ENCODE measurements around the gene TSC22D1. TPM values are rescaled to one million over a fixed set of nuclear protein-coding genes. Genes with fewer than 3 reads are reported as not detected.
"Not testable (repeated sequence)": the region's sequence is repeated elsewhere in the genome, so short reads cannot be mapped to it uniquely, and the experiment has no call there.

TSC22D1 gene
- total RNA-seq, 3 donors from 2014 or later, result 249 to 299 (median 260) TPM

GRCh38 chr13:44566601-44567000 is 9.5 kb downstream of the TSC22D1 start:
- H3K4me3 ChIP-seq, result no peak overlapping the region
- intact Hi-C loops (cut with DNase I, micrococcal nuclease), result loop anchor here in 1 of 2 donors (10.0 kb wide), 1 partner anchor 72 kb away; no protein-coding TSS in a partner anchor
- DNase-seq (no peak), ATAC-seq (no peak)
- H3K9me3 ChIP-seq, result no peaks in the 10 kb centered on the region
- no peak for TF ChIP-seq CTCF (IDR thresholded peaks at IDR 0.05)
- no peaks in the 10 kb centered on the region for H3K36me3 ChIP-seq (ENCODE audit: low read depth)
- H3K4me1 ChIP-seq (ENCODE audit: low read depth), result peaks cover under 1% of the 10 kb centered on the region

DNA sequence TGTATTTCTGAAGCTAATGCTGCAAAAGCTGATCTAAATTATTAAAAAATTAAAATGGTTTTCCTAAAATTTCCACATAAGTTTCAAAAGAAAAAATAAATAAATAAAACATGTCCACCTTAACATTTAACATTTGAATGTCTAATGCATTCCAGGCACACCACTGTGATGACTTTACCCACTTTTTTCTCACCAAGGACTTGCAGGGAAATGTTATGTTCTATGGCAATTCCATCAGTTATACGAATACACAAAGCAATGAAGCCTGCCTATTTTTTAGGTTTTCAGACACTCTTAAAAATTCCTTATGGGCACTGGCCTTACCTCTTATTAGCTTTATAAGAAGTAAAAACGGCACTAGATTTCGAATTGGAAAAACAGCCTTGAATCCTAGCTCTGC is 10.2 kb downstream of the TSC22D1 start:
- no peaks in the 10 kb centered on the region for H3K9me3 ChIP-seq
- intact Hi-C loops (cut with DNase I, micrococcal nuclease), result loop anchor here in 1 of 2 donors (10.0 kb wide), 1 partner anchor 71 kb away; no protein-coding TSS in a partner anchor
- no peak overlapping the region for H3K4me3 ChIP-seq
- peaks cover 5% of the 10 kb centered on the region for H3K4me1 ChIP-seq (ENCODE audit: low read depth)
- ATAC-seq (no peak), DNase-seq (no peak)
- TF ChIP-seq CTCF (IDR thresholded peaks at IDR 0.05), result no peak
- no peaks in the 10 kb centered on the region for H3K36me3 ChIP-seq (ENCODE audit: low read depth)

- no peaks in the 10 kb centered on the region for H3K36me3 ChIP-seq (ENCODE audit: low read depth)
- no peak for DNase-seq
- H3K4me1 ChIP-seq (ENCODE audit: low read depth), result peaks cover 5% of the 10 kb centered on the region
- TF ChIP-seq CTCF (IDR thresholded peaks at IDR 0.05), result no peak
- intact Hi-C loops (cut with DNase I, micrococcal nuclease), result loop anchor here in 1 of 2 donors (10.0 kb wide), 1 partner anchor 70 kb away; no protein-coding TSS in a partner anchor
- no peak overlapping the region for H3K4me3 ChIP-seq
- no peak for ATAC-seq
- H3K9me3 ChIP-seq, result no peaks in the 10 kb centered on the region
Measured at GRCh38 chr13:44564936-44565335, 11.2 kb downstream of the TSC22D1 start.

DNA sequence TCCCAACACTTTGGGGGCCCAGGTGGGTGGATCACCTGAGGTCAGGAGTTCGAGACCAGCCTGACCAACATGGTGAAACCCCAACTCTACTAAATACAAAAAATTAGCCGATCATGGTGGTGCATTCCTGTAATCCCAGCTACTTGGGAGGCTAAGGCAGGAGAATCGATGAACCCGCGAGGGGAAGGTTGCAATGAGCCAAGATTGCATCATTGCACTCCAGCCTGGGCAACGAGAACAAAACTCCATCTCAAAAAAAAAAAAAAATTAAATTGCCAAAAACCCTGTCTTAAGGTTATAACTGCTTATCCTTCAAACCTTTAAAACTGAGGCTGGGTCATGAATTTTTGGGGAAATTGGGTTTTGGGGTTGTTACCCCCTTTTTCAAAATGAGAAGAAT is 13.3 kb downstream of the TSC22D1 start:
- ATAC-seq; H3K36me3 ChIP-seq (ENCODE audit: low read depth); H3K4me1 ChIP-seq (ENCODE audit: low read depth); H3K4me3 ChIP-seq; DNase-seq; H3K9me3 ChIP-seq: not testable (repeated sequence)
- intact Hi-C loops (cut with DNase I, micrococcal nuclease), result loop anchor here in 1 of 2 donors (10.0 kb wide), 1 partner anchor 68 kb away; no protein-coding TSS in a partner anchor

GRCh38 chr13:44561351-44561750 is 14.8 kb downstream of the TSC22D1 start:
- intact Hi-C loops (cut with DNase I, micrococcal nuclease), result loop anchor here in 1 of 2 donors (10.0 kb wide), 1 partner anchor 67 kb away; no protein-coding TSS in a partner anchor
- Histone ChIP-seq H3K36me3 (ENCODE audit: low read depth) (no peaks in the 10 kb centered on the region), H3K4me1 (ENCODE audit: low read depth) (peaks cover 5% of the 10 kb centered on the region), H3K4me3 (no peak overlapping the region), H3K9me3 (no peaks in the 10 kb centered on the region)
- DNase-seq, result no peak
- ATAC-seq, result peak; percentile 65
- TF ChIP-seq CTCF (IDR thresholded peaks at IDR 0.05), result no peak

DNA sequence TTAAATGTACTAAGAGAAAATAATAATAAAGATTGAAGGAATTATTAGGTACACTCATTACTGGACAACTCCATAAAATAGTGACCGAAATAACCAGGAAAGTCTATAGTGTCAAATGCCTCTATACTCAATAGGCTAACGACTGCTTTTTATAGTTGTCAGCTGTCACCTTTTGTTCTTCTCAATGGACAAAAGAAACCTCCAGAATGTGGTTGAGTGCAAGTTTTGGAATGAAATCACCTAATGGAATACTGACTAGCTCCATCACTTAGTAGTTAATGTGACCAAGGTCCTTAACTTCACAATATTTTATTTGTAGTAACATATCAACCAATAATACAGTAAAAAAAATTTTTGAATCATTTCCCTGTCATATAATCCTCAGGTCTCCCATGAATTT is 18.1 kb downstream of the TSC22D1 start:
- Histone ChIP-seq H3K9me3 (no peaks in the 10 kb centered on the region), H3K36me3 (ENCODE audit: low read depth) (no peaks in the 10 kb centered on the region), H3K4me3 (no peak overlapping the region), H3K4me1 (ENCODE audit: low read depth) (peaks cover 5% of the 10 kb centered on the region)
- ATAC-seq (no peak), DNase-seq (no peak)
- no peak for TF ChIP-seq CTCF (IDR thresholded peaks at IDR 0.05)
- intact Hi-C loops (cut with DNase I, micrococcal nuclease), result no loop called here

All from mucosa of descending colon (tissue), 3 donors.